ENCODE data around the gene NUAK2.

The NUAK2 gene

DNA sequence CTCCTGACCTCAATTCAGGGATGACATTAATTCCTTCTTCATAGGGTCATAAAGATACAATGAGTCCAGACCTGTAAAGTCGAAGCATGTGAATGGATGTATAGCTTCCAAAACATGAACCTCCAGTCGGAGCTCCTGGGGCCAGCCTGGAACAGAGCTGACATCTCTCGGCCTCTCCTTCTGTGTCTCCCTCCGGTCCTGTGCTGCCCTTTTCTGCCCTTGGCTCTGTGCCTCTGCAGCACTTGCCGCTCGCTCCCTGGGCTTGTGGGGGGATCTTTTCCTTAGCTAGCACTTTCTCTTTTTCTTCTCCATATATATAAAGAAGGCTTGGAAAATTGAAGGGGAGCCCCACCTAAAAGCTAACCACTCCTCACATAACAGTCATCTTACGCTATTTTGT is 51.3 kb downstream of the NUAK2 start:
- DNase-seq (ENCODE audit: low spot score), result no peak
- TF ChIP-seq, protein P1, sequence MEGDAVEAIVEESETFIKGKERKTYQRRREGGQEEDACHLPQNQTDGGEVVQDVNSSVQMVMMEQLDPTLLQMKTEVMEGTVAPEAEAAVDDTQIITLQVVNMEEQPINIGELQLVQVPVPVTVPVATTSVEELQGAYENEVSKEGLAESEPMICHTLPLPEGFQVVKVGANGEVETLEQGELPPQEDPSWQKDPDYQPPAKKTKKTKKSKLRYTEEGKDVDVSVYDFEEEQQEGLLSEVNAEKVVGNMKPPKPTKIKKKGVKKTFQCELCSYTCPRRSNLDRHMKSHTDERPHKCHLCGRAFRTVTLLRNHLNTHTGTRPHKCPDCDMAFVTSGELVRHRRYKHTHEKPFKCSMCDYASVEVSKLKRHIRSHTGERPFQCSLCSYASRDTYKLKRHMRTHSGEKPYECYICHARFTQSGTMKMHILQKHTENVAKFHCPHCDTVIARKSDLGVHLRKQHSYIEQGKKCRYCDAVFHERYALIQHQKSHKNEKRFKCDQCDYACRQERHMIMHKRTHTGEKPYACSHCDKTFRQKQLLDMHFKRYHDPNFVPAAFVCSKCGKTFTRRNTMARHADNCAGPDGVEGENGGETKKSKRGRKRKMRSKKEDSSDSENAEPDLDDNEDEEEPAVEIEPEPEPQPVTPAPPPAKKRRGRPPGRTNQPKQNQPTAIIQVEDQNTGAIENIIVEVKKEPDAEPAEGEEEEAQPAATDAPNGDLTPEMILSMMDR (IDR thresholded peaks at IDR 0.05; ENCODE audit: extremely low read depth, missing control alignments), result no peak

DNA sequence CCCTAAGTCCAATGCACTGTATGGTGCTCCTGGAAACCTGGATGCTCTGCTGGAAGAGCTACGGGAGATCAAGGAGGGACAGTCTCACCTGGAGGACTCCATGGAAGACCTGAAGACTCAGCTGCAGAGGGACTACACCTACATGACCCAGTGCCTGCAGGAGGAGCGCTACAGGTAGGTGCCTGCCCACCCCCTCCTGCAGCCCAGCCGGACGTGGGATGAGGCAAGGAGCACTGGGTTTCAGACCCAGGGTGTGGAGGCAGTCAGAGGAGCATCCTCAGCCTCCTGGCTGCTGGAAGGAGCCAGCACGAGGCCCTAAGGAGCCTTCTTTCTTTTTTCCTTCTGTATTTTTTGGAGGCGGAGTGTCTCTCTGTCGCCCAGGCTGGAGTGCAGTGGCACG is 51.8 kb downstream of the NUAK2 start:
- DNase-seq (ENCODE audit: low spot score), result no peak
- TF ChIP-seq, protein P1 (IDR thresholded peaks at IDR 0.05; ENCODE audit: extremely low read depth, missing control alignments), result no peak

GRCh38 chr1:205268846-205269680 is 52.5 kb downstream of the NUAK2 start:
- TF ChIP-seq, protein P1 (IDR thresholded peaks at IDR 0.05; ENCODE audit: extremely low read depth, missing control alignments), result no peak
- no peak for DNase-seq (ENCODE audit: low spot score)

DNA sequence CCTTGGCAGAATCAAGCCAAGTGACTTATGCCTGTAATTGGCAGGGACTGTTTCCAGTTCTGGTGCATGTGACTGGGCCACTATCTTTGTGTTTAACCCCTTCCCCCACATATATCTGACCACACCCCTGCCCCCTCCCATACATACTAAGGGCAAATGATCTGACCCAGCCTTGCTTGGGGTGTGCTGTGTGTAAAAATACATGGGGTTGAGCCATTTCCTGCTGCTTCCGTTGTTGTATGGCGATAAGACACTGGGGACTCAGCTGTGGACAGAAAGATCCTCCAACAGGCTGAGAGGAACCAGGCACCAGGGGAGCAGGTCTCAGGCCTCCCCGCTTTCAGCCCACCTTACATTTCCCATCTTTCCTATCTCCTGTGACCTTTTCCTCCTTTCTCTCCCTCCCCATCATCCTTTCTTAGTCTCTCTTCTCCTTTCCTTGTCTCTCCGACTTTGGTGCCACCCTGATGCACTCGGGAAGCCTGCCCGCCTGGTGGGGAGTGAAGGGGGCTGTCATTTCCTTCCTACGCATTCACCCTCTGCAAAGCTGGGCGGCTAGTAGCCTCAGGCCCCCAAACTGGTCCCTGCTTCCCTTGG is 54.1 kb downstream of the NUAK2 start:
- TF ChIP-seq, protein P1 (IDR thresholded peaks at IDR 0.05; ENCODE audit: extremely low read depth, missing control alignments), result no peak

DNA sequence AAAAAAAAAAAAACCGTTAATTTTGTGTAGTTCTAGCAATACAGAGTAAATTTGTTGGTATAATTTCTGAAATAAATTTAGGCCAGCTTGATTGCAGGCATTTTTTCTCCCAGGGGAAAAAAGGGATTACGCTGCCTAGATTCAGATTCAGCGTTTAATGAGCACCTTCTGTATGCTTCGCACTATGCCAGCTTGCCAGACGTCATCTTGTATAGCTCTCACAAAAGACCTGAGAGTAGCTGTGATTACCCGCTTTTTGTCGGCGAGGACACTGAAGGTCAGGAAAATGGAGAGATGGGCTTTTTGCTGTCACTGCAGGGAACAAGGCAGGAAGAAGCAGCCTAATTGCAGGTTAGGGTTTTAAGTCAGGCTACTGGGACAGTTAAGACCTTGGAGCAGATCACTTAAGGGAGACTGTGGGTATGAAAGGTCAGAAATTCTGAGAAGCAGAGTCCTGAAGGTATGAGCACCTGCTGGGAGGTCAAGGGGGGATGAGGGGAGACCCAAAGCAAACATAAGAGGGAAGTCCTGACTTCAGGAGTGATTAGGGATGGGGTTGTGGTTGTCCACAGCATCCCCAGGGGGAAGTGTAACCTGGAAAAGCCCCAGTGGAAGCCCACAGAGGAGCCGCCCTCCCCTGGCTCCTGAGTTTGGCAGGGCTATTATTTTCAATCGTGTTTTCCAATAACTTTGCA is 54.8 kb downstream of the NUAK2 start:
- TF ChIP-seq, protein P1 (IDR thresholded peaks at IDR 0.05; ENCODE audit: extremely low read depth, missing control alignments), result no peak
- DNase-seq (ENCODE audit: low spot score), result no peak

More for the DNA sequence above, 54.1 kb downstream of the NUAK2 start:
- no peak for DNase-seq (ENCODE audit: low spot score)

GRCh38 chr1:205263580-205264190 is 57.9 kb downstream of the NUAK2 start:
- DNase-seq (ENCODE audit: low spot score), result no peak
- TF ChIP-seq, protein P1 (IDR thresholded peaks at IDR 0.05; ENCODE audit: extremely low read depth, missing control alignments), result no peak

Data from GM20000 (cell line).